H9 (cell line): ENCODE measurements around the gene LRIF1. TPM values are rescaled to one million over a fixed set of nuclear protein-coding genes. Genes with fewer than 3 reads are reported as not detected.

ENCODE experiments used
- DNase-seq: peaks from one replicate; pipeline ENCODE4 v3.0.0-alpha.2; 2017
- H2AFZ ChIP-seq: one replicate; pipeline ENCODE4 v1.6.1; 2013; ENCODE audit warnings: mild to moderate bottlenecking, low read length, control low read depth, moderate library complexity
- H2AK5ac ChIP-seq: 2 replicates; pipeline ENCODE4 v1.6.1; 2013; ENCODE audit warnings: low read length, control low read depth, mixed read lengths; ENCODE audit not compliant: insufficient read length
- H2BK120ac ChIP-seq: one replicate; pipeline ENCODE4 v1.6.1; 2013; ENCODE audit warnings: low read depth, mild to moderate bottlenecking, low read length, control low read depth, inconsistent platforms; ENCODE audit not compliant: poor library complexity, severe bottlenecking
- H2BK12ac ChIP-seq: 2 replicates; pipeline ENCODE4 v1.6.1; 2013; ENCODE audit warnings: low read length, control low read depth, mixed read lengths, low read depth; ENCODE audit not compliant: insufficient read length
- H2BK15ac ChIP-seq: 2 replicates; pipeline ENCODE4 v1.6.1; 2013; ENCODE audit warnings: low read depth, low read length, control low read depth
- H2BK20ac ChIP-seq: one replicate; pipeline ENCODE4 v1.6.1; 2013; ENCODE audit warnings: low read depth, mild to moderate bottlenecking, low read length, control low read depth, inconsistent platforms; ENCODE audit not compliant: poor library complexity, severe bottlenecking
- H2BK5ac ChIP-seq: 2 replicates; pipeline ENCODE4 v1.6.1; 2013; ENCODE audit warnings: low read length, control low read depth, mixed read lengths; ENCODE audit not compliant: insufficient read length
- H3K14ac ChIP-seq: 2 replicates; pipeline ENCODE4 v1.6.1; 2013; ENCODE audit warnings: low read length, control low read depth; ENCODE audit not compliant: insufficient read depth
- H3K18ac ChIP-seq: 2 replicates; pipeline ENCODE4 v1.6.1; 2013; ENCODE audit warnings: low read depth, mild to moderate bottlenecking, mixed read lengths, low read length, control low read depth; ENCODE audit not compliant: insufficient read length
- H3K23ac ChIP-seq: 2 replicates; pipeline ENCODE4 v1.6.1; 2013; ENCODE audit warnings: low read length, control low read depth, mixed read lengths, low read depth; ENCODE audit not compliant: insufficient read length
- H3K23me2 ChIP-seq: 2 replicates; pipeline ENCODE4 v1.6.1; 2013; ENCODE audit warnings: low read depth, mild to moderate bottlenecking, mixed read lengths, low read length, control low read depth; ENCODE audit not compliant: insufficient read length, poor library complexity, severe bottlenecking
- H3K27ac ChIP-seq: 2 replicates; pipeline ENCODE4 v1.5.1; 2013; ENCODE audit warnings: low read length, control low read depth, mixed read lengths, low read depth; ENCODE audit not compliant: insufficient read length
- H3K27me3 ChIP-seq: 2 replicates; pipeline ENCODE4 v1.6.1; 2013; ENCODE audit warnings: low read length, control low read depth, inconsistent platforms; ENCODE audit not compliant: insufficient read depth
- H3K4ac ChIP-seq: 2 replicates; pipeline ENCODE4 v1.6.1; 2013; ENCODE audit warnings: low read depth, mild to moderate bottlenecking, control low read depth, inconsistent platforms, low read length, moderate library complexity
- H3K4me1 ChIP-seq: 2 replicates; pipeline ENCODE4 v1.6.1; 2013; ENCODE audit warnings: low read length, control low read depth, inconsistent platforms; ENCODE audit not compliant: insufficient read depth
- H3K4me2 ChIP-seq: 2 replicates; pipeline ENCODE4 v1.6.1; 2013; ENCODE audit warnings: low read length, control low read depth, mixed read lengths; ENCODE audit not compliant: insufficient read length, insufficient read depth
- H3K56ac ChIP-seq: 2 replicates; pipeline ENCODE4 v1.6.1; 2013; ENCODE audit warnings: low read depth, mild to moderate bottlenecking, mixed read lengths, low read length, control low read depth; ENCODE audit not compliant: insufficient read length
- H3K79me1 ChIP-seq: 2 replicates; pipeline ENCODE4 v1.6.1; 2013; ENCODE audit warnings: low read depth, mild to moderate bottlenecking, moderate library complexity, low read length, control low read depth, inconsistent platforms; ENCODE audit not compliant: insufficient read depth, poor library complexity, severe bottlenecking
- H3K79me2 ChIP-seq: 2 replicates; pipeline ENCODE4 v1.6.1; 2013; ENCODE audit warnings: low read length, control low read depth, inconsistent platforms; ENCODE audit not compliant: insufficient read depth
- H3K9ac ChIP-seq: 2 replicates; pipeline ENCODE4 v1.6.1; 2013; ENCODE audit warnings: low read length, control low read depth, mixed read lengths; ENCODE audit not compliant: insufficient read length; ENCODE audit errors: extremely low read depth
- H3K9me3 ChIP-seq: one replicate; pipeline ENCODE4 v1.6.1; 2013; ENCODE audit warnings: low read depth, low read length, inconsistent platforms; ENCODE audit not compliant: control insufficient read depth
- H3T11ph ChIP-seq: one replicate; pipeline ENCODE4 v1.6.1; 2013; ENCODE audit warnings: mild to moderate bottlenecking, low read length, control low read depth, inconsistent platforms
- H4K20me1 ChIP-seq: one replicate; pipeline ENCODE4 v1.6.1; 2013; ENCODE audit not compliant: control insufficient read depth, insufficient read length, insufficient read depth
- H4K5ac ChIP-seq: 2 replicates; pipeline ENCODE4 v1.6.1; 2013; ENCODE audit warnings: low read depth, mild to moderate bottlenecking, mixed read lengths, low read length, control low read depth; ENCODE audit not compliant: insufficient read length
- H4K8ac ChIP-seq: replicated peaks from 2 replicates; pipeline ENCODE4 v1.6.1; 2013; ENCODE audit warnings: low read length, control low read depth, mixed read lengths, low read depth; ENCODE audit not compliant: insufficient read length
- H4K91ac ChIP-seq: 2 replicates; pipeline ENCODE4 v1.6.1; 2013; ENCODE audit warnings: low read depth, mild to moderate bottlenecking, moderate library complexity, mixed read lengths, low read length, control low read depth; ENCODE audit not compliant: insufficient read length
- H3K27ac Mint-ChIP-seq, 3 experiments: 2 replicates in 2 of 3; 3 replicates in 1 of 3; pipeline ENCODE4 v1.8.0; 2020 to 2021; ENCODE audit warnings: mixed read lengths in 3 of 3, mild to moderate bottlenecking in 1 of 3, moderate library complexity in 1 of 3
- H3K27me3 Mint-ChIP-seq: 2 replicates; pipeline ENCODE4 v1.8.0; 2021; ENCODE audit warnings: low read depth, mild to moderate bottlenecking, moderate library complexity, mixed read lengths
- H3K36me3 Mint-ChIP-seq, 3 experiments: 2 replicates in 2 of 3; 3 replicates in 1 of 3; pipeline ENCODE4 v1.8.0; 2020 to 2021; ENCODE audit warnings: low read depth in 3 of 3, mixed read lengths in 3 of 3; ENCODE audit not compliant: insufficient read depth in 1 of 3
- H3K4me1 Mint-ChIP-seq, 2 experiments: 2 replicates each; pipeline ENCODE4 v1.8.0; 2020; ENCODE audit warnings: mixed read lengths in 2 of 2
- H3K4me3 Mint-ChIP-seq, 2 experiments: 2 replicates in 1 of 2; 3 replicates in 1 of 2; pipeline ENCODE4 v1.8.0; 2020 to 2021; ENCODE audit warnings: mild to moderate bottlenecking in 2 of 2, mixed read lengths in 2 of 2, moderate library complexity in 1 of 2
- H3K9me3 Mint-ChIP-seq, 2 experiments: 2 replicates in 1 of 2; 3 replicates in 1 of 2; pipeline ENCODE4 v1.8.0; 2020; ENCODE audit warnings: mild to moderate bottlenecking in 2 of 2, mixed read lengths in 2 of 2, moderate library complexity in 1 of 2
- CTCF ChIP-seq: fragments of 200-600 bp; sonication (generic); conservative IDR thresholded peaks from 3 replicates; pipeline ENCODE4 v1.8.0; 2021; ENCODE audit warnings: antibody characterized with exemption, mild to moderate bottlenecking
- WGBS: extraction: QIAGEN DNeasy Blood & Tissue Kit; methylation state at CpG from one replicate; pipeline ENCODE4 v1.1.7; 2013; ENCODE audit warnings: missing lambda C conversion rate, low lambda C conversion rate, mixed read lengths; ENCODE audit not compliant: insufficient read length; ENCODE audit errors: extremely low coverage; 5-methylcytosine and 5-hydroxymethylcytosine counted together
- total RNA-seq: library from RNA; stranded (reverse); gene quantifications from 2 replicates; pipeline ENCODE4 v1.2.1, GENCODE V29; 2021

LRIF1 gene
- total RNA-seq, 1 experiment from 2014 or later, result 13.6 TPM

GRCh38 chr1:110927484-110928075 is 36.1 kb downstream of the LRIF1 start:
- H3K4me1 ChIP-seq, result no peaks in the 10 kb centered on the region
- no peak overlapping the region for H2BK12ac ChIP-seq
- no peak overlapping the region for H3K14ac ChIP-seq
- H2BK15ac ChIP-seq, result no peak overlapping the region
- H3K27ac ChIP-seq, result no peak overlapping the region
- H3K23me2 ChIP-seq, result no peaks in the 10 kb centered on the region
- DNase-seq, result peak; percentile 48
- Mint-ChIP-seq H3K27me3 (peaks cover 1% of the 10 kb centered on the region; the same call in 1 of the 2 replicates), H3K36me3 (peaks cover 2 to 3% (median 3%) of the 10 kb centered on the region in 3 experiments; a peak in 3 of 7 replicates), H3K27ac (peak overlapping the region in 1 of 3 experiments; percentile 59; a peak in 2 of 7 replicates), H3K9me3 (peaks cover 25 to 56% of the 10 kb centered on the region in 2 experiments), H3K4me1 (peaks cover 2 to 7% of the 10 kb centered on the region in 2 experiments; a peak in 1 of 4 replicates), H3K4me3 (peak overlapping the region in 1 of 2 experiments; percentile 25; a peak in 2 of 5 replicates)
- H4K8ac ChIP-seq, result no peak overlapping the region
- H2AFZ ChIP-seq, result peak overlapping the region; percentile 0
- no peak overlapping the region for H2AK5ac ChIP-seq
- no peaks in the 10 kb centered on the region for H3K79me2 ChIP-seq
- TF ChIP-seq CTCF, result no peak
- H3K18ac ChIP-seq, result no peak overlapping the region
- no peak overlapping the region for H2BK120ac ChIP-seq
- no peak overlapping the region for H2BK20ac ChIP-seq
- no peak overlapping the region for H3K9ac ChIP-seq
- H3K23ac ChIP-seq, result no peak overlapping the region
- H3K4ac ChIP-seq, result no peak overlapping the region
- H3T11ph ChIP-seq, result no peak overlapping the region
- WGBS, result no CpG with 5 or more reads among the region's 2 CpGs
- no peak overlapping the region for H2BK5ac ChIP-seq
- H4K91ac ChIP-seq, result no peak overlapping the region
- no peaks in the 10 kb centered on the region for H3K9me3 ChIP-seq
- H3K27me3 ChIP-seq, result no peaks in the 10 kb centered on the region
- H3K4me2 ChIP-seq, result no peak overlapping the region
- H3K56ac ChIP-seq, result no peak overlapping the region
- H4K5ac ChIP-seq, result no peak overlapping the region
- no peaks in the 10 kb centered on the region for H3K79me1 ChIP-seq
- no peaks in the 10 kb centered on the region for H4K20me1 ChIP-seq
